Fibroblast of lung (primary cell): ENCODE results near the gene DIAPH3.

Source experiments
- EZH2 ChIP-seq: IDR thresholded peaks from 2 replicates; pipeline ENCODE4 v1.5.1; 2012; ENCODE audit warnings: low read length, control low read depth, mild to moderate bottlenecking; ENCODE audit errors: missing control alignments
- TF ChIP-seq, protein P1 (sequence below), 2 donors: IDR thresholded peaks in 1 of 2; conservative IDR thresholded peaks in 1 of 2; 1 replicate in 1 of 2; 2 replicates in 1 of 2; pipeline ENCODE4 v1.5.1; 2011 to 2012; ENCODE audit warnings: low read length in 2 of 2, control low read depth in 1 of 2, inconsistent platforms in 1 of 2, low read depth in 1 of 2, mild to moderate bottlenecking in 1 of 2

DNA sequence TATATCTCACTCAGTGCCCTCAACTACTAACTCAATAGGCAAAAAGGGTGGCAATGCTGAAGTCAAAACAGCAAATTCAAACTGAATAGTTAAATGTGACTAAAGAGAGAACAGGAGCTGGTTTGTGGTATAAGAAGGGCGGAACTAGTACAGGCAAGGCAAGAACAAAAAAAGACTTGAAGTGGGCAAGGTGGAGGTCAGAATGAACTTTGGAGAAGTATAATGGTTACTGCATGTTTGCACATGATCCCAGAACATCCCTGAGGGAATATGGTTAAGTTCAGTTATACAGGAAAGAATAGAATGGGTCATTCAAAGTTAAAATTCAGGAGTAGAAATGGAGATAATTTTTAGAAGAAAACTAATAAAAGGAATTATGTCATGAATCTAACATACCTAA, 85.5 kb downstream of the DIAPH3 start:
- TF ChIP-seq, protein P1, sequence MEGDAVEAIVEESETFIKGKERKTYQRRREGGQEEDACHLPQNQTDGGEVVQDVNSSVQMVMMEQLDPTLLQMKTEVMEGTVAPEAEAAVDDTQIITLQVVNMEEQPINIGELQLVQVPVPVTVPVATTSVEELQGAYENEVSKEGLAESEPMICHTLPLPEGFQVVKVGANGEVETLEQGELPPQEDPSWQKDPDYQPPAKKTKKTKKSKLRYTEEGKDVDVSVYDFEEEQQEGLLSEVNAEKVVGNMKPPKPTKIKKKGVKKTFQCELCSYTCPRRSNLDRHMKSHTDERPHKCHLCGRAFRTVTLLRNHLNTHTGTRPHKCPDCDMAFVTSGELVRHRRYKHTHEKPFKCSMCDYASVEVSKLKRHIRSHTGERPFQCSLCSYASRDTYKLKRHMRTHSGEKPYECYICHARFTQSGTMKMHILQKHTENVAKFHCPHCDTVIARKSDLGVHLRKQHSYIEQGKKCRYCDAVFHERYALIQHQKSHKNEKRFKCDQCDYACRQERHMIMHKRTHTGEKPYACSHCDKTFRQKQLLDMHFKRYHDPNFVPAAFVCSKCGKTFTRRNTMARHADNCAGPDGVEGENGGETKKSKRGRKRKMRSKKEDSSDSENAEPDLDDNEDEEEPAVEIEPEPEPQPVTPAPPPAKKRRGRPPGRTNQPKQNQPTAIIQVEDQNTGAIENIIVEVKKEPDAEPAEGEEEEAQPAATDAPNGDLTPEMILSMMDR (conservative IDR thresholded peaks at IDR 0.05 in 1 of 2, IDR thresholded peaks at IDR 0.05 in 1 of 2; ENCODE audit: low read depth in 1 of 2, low read length in 2 of 2), result no peak
- TF ChIP-seq EZH2, result no peak
